ENCODE data around the gene TAS1R3.

TAS1R3 gene

DNA sequence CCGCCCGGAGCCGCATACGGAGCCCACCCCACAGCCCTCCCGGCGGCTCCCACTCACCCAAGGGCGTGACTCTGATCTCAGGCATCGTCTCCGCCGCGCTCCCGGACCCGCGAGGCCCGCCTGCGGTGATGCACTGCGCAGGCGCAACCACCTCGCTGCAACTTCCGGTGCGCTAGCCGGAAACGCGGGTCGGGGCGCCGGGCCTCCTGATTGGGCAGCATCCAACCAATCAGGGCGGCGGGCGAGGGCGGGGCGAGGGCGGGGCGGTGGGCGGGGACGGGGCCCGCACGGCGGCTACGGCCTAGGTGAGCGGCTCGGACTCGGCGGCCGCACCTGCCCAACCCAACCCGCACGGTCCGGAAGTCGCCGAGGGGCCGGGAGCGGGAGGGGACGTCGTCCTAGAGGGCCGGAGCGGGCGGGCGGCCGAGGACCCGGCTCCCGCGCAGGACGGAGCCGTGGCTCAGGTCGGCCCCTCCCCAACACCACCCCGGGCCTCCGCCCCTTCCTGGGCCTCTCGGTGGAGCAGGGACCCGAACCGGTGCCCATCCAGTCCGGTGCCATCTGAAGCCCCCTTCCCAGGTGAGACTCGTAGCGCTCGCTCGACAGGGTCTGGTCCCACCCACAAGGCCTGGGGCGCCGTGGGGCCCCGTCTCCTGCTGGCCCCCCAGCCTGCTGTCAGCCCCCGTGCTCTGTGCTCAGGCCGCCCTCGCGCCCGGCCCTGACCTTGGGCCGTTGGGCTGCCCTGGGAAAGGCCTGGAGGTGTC, 6.4 kb upstream of the TAS1R3 start, which contains the start of the genes CPTP and INTS11:
TSS of gene CPTP (plus strand) at position 279 of the 764 bp plus-strand sequence. CDS start 2,109 bp downstream, outside the sequence.
TSS of gene INTS11 (minus strand) at position 137 of the 764 bp plus-strand sequence. CDS start at position 85, 52 bp downstream.
- DNase-seq, result peak; percentile 83

GRCh38 chr1:1325288-1326074, 5.6 kb upstream of the TAS1R3 start:
- DNase-seq, result no peak

GRCh38 chr1:1326075-1326605, 4.9 kb upstream of the TAS1R3 start:
- DNase-seq, result no peak

- DNase-seq, result no peak
These were observed 3.8 kb upstream of the TAS1R3 start for GRCh38 chr1:1327291-1327690.

DNA sequence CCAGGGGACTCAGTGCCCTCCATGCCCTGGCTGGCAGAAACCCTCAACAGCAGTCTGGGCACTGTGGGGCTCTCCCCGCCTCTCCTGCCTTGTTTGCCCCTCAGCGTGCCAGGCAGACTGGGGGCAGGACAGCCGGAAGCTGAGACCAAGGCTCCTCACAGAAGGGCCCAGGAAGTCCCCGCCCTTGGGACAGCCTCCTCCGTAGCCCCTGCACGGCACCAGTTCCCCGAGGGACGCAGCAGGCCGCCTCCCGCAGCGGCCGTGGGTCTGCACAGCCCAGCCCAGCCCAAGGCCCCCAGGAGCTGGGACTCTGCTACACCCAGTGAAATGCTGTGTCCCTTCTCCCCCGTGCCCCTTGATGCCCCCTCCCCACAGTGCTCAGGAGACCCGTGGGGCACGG, 2.8 kb upstream of the TAS1R3 start:
- no peak for DNase-seq

GRCh38 chr1:1329304-1330210, 1.5 kb upstream of the TAS1R3 start:
- no peak for DNase-seq

GRCh38 chr1:1330366-1331067, 563 bp upstream of the TAS1R3 start:
- DNase-seq, result peak; percentile 21

DNA sequence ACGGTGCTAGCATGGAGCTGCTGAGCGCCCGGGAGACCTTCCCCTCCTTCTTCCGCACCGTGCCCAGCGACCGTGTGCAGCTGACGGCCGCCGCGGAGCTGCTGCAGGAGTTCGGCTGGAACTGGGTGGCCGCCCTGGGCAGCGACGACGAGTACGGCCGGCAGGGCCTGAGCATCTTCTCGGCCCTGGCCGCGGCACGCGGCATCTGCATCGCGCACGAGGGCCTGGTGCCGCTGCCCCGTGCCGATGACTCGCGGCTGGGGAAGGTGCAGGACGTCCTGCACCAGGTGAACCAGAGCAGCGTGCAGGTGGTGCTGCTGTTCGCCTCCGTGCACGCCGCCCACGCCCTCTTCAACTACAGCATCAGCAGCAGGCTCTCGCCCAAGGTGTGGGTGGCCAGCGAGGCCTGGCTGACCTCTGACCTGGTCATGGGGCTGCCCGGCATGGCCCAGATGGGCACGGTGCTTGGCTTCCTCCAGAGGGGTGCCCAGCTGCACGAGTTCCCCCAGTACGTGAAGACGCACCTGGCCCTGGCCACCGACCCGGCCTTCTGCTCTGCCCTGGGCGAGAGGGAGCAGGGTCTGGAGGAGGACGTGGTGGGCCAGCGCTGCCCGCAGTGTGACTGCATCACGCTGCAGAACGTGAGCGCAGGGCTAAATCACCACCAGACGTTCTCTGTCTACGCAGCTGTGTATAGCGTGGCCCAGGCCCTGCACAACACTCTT, 1.1 kb downstream of the TAS1R3 start:
- no peak for DNase-seq

DNA sequence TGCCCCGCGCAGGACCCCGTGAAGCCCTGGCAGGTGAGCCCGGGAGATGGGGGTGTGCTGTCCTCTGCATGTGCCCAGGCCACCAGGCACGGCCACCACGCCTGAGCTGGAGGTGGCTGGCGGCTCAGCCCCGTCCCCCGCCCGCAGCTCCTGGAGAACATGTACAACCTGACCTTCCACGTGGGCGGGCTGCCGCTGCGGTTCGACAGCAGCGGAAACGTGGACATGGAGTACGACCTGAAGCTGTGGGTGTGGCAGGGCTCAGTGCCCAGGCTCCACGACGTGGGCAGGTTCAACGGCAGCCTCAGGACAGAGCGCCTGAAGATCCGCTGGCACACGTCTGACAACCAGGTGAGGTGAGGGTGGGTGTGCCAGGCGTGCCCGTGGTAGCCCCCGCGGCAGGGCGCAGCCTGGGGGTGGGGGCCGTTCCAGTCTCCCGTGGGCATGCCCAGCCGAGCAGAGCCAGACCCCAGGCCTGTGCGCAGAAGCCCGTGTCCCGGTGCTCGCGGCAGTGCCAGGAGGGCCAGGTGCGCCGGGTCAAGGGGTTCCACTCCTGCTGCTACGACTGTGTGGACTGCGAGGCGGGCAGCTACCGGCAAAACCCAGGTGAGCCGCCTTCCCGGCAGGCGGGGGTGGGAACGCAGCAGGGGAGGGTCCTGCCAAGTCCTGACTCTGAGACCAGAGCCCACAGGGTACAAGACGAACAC, 1.8 kb downstream of the TAS1R3 start:
- DNase-seq, result no peak

- no peak for DNase-seq
These were observed 2.6 kb downstream of the TAS1R3 start for GRCh38 chr1:1333551-1334241.

DNA sequence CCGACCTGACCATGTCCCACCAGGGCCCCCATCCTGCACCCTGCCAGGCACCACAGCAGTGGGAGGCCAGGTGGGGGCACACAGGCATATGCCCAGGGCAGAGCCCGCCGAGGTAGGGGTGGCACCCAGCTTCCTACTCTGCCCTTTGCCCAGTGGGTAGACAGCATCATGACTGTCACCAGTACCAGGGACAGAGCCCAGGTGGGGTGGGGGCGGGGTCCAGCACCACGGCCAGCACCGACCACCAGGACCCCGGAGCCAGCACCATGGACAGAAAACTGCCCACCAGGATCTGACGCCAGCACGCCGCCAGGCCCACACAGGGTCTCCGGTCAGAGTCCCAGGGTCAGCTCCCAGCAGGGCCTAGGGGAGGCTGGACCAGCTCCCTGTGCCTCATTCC, 3.8 kb downstream of the TAS1R3 start:
- DNase-seq, result no peak

GRCh38 chr1:1335283-1335682, 4.2 kb downstream of the TAS1R3 start:
- no peak for DNase-seq

DNA sequence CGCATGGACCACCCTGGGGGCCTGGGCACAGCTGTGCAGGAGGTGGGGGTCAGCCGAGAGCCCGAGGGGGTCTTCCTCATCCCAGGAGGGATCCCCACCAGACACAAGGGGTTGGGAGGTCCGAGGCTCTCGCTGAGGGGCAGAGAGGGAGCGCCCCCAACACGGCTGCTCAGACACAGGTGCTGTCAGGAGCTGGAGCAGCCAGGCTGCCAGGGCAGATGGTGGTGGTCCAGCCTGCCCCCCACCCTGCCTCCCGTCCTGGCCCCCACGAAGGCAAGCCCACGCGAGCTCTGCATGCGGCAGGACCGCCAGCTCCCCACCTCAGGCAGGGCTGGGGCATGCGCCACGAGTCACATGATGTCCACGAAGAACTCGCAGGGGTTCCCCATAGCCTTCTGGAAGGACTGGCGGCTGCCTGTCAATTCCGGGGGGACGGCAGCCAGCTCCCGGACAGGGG, 4.7 kb downstream of the TAS1R3 start:
- DNase-seq, result no peak

DNA sequence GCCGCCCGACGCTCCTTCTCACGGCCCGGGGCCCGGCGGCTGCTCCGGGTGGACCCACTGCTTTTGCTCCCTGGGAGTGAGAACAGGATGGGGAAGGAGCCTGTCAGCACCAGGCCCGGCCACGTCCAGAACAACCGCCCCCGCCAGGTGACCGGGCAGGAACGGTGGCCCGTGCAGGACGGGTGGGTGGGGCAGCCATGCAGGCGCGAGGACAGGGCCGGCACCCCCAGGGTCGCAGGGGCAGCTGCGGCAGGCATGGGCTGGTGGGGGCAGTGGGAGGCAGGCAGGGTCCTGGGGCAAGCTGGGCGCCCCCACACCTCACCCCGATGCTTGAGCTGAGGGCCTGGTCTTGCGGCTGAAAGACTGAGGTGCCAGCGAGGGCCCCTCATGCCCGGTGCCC, 5.4 kb downstream of the TAS1R3 start:
- DNase-seq, result no peak

- DNase-seq, result no peak
These were observed 6.1 kb downstream of the TAS1R3 start for GRCh38 chr1:1336931-1337792.

- no peak for DNase-seq
These were observed 6.7 kb downstream of the TAS1R3 start for GRCh38 chr1:1337793-1338147.

DNA sequence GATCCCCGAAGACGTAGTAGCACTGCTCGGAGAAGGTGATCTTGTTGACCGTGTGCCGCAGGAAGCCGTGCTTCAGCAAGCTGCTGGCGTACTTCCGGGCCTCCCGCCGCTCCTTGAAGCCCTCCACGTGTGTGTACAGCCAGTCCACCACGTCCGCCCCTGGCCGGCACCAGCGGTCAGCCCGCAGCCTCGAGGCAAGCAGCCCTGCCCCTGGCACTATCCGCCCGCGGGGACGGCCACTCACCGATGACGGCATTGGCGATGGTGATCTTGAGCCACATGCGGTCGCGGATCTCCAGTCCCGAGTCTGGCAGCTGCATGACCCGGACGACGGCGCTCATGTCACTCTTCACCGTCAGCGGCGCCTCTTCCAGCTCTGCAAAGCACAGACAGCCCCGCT, 7.2 kb downstream of the TAS1R3 start:
- no peak for DNase-seq

DNA sequence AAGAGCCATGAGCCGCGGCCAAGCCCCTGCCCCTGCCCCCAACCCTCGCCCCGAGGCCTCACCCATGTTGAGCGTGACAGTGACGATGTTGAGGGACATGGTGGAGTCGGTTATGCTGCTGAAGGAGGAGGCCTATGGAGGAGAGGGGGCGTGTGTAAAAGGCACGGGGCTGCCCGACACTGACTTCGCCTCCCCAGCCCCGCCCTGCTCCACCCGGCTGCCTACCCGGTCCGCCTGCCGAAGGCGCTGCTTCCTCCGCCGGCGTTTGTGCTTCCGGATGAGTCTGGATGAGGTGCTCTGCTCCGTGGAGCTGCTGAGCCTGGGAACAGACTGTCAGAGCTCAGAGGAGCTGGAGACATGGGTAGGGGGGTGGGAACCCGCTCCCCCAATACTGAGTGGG, 9.1 kb downstream of the TAS1R3 start:
- DNase-seq, result no peak
